ENCODE data around the gene RETREG3. TPM values are rescaled to one million over a fixed set of nuclear protein-coding genes. Genes with fewer than 3 reads are reported as not detected.

The RETREG3 gene
- total RNA-seq, 1 donor from 2014 or later = 38.2 TPM

DNA sequence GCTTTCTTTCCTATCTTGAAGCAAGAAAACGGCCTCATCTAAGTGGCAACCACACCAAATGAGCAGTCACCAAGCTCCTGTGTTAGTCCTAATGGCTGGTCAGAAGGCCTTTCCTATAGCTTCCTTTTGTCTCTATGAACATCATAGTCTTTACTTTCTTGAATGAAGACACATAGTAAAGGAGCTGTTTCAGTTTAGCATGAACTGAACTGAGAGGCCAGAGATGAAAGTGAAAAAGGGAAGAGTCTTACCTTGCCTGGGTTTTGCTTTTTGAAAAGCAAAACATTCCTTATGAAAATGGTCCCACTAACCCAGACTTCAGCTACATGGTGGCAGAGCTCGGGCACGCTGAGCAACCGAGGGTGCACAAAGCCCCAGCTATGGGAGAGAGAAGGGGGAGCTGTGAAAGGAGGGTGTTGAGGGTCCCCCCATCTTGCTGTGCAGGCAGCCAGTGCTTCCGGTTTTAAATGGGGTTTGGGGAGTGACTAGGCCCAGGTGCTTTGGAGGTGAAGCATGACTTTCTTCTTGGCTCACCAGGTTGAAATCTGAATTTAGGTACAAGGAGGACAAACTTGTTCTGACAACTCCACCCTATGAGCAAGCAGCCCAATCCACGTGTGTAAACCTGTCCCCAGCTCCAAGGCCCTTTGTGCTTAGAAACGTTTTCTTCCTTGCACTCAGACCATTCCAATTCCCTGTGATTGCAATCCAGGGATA lies 22.5 kb downstream of the RETREG3 start:
- no peak for DNase-seq (ENCODE audit: low read depth)
- no peak overlapping the region for H3K4me3 ChIP-seq (ENCODE audit: low read depth, low read length)
- TF ChIP-seq, protein P1, sequence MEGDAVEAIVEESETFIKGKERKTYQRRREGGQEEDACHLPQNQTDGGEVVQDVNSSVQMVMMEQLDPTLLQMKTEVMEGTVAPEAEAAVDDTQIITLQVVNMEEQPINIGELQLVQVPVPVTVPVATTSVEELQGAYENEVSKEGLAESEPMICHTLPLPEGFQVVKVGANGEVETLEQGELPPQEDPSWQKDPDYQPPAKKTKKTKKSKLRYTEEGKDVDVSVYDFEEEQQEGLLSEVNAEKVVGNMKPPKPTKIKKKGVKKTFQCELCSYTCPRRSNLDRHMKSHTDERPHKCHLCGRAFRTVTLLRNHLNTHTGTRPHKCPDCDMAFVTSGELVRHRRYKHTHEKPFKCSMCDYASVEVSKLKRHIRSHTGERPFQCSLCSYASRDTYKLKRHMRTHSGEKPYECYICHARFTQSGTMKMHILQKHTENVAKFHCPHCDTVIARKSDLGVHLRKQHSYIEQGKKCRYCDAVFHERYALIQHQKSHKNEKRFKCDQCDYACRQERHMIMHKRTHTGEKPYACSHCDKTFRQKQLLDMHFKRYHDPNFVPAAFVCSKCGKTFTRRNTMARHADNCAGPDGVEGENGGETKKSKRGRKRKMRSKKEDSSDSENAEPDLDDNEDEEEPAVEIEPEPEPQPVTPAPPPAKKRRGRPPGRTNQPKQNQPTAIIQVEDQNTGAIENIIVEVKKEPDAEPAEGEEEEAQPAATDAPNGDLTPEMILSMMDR (conservative IDR thresholded peaks at IDR 0.05; ENCODE audit: low read depth, low read length) = no peak

DNA sequence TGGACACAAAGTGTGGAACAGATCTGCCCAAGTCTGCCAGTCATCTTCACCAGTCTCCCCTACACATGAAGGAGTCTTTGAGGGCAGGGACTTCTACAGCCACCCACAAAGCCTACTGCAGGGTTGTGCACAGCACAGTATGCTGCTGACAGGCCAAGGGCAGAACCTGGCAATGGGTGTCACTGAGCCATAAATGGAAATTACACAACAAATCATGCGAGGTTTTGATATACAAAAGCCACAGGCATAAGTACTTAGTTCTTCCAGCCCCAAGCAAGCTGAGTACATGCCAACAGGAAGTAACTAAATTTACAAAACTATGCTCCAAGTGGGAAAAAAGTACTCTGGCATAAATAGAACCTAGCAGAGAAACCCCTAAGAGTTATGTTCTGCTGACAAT lies 23.8 kb downstream of the RETREG3 start:
- H3K4me3 ChIP-seq (ENCODE audit: low read depth, low read length) = no peak overlapping the region
- no peak for DNase-seq (ENCODE audit: low read depth)
- TF ChIP-seq, protein P1 (conservative IDR thresholded peaks at IDR 0.05; ENCODE audit: low read depth, low read length) = no peak

DNA sequence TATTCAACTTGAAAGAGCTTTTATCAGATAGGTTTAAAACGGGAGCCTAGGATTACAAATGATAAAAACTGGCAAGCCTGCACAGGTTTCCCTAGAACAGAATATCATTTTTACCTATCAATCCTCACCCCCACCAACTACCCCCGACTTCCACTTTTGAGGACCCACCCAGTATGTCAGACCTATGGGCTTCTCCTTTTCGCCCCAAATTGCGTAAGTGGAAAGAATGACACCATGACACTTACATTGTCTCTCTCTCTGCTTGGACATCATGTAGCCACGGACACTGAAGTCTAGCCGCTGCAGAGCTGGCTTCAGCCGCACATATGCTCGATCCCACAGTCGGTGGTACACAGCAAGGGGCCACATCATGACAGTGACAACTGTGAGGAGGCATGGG lies 24.3 kb downstream of the RETREG3 start:
- DNase-seq (ENCODE audit: low read depth) = no peak
- TF ChIP-seq, protein P1 (conservative IDR thresholded peaks at IDR 0.05; ENCODE audit: low read depth, low read length) = no peak
- H3K4me3 ChIP-seq (ENCODE audit: low read depth, low read length) = no peak overlapping the region

- TF ChIP-seq, protein P1 (conservative IDR thresholded peaks at IDR 0.05; ENCODE audit: low read depth, low read length) = no peak
- no peak overlapping the region for H3K4me3 ChIP-seq (ENCODE audit: low read depth, low read length)
- no peak for DNase-seq (ENCODE audit: low read depth)
Measured at GRCh38 chr17:42581744-42582270, 27.4 kb downstream of the RETREG3 start.

- DNase-seq (ENCODE audit: low read depth) = no peak
- TF ChIP-seq, protein P1 (conservative IDR thresholded peaks at IDR 0.05; ENCODE audit: low read depth, low read length) = no peak
- no peak overlapping the region for H3K4me3 ChIP-seq (ENCODE audit: low read depth, low read length)
Measured at GRCh38 chr17:42579794-42580551, 29.2 kb downstream of the RETREG3 start.

DNA sequence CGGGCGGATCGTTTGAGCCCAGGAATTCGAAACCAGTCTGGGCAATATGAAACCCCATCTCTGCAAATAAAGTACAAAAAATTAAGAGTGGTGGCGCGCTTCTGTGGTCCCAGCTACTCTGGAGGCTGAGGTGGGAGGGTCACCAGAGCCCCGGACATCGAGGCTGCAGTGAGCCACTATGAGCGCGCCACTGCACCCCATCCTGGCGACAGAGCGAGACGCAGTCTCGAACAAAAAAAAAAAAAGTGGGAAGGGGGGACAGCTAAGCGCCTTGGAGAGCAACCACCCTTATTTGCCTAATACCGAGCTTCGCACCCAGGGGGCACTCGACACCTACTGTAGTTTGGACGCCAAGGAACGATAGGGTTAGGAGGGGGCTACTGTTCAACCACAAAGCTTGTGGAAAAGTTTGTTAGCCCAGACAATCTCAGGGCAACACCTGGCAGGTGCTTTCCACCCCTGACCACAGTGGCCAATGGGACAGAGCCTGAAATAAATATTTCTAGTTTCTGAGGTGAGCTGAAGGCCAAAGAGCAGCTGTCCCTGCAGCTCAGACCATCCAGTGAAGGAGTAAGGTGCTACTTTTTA lies 30.8 kb downstream of the RETREG3 start:
- TF ChIP-seq, protein P1 (conservative IDR thresholded peaks at IDR 0.05; ENCODE audit: low read depth, low read length) = peak; percentile 81
- H3K4me3 ChIP-seq (ENCODE audit: low read depth, low read length) = peak overlapping the region; percentile 98
- no peak for DNase-seq (ENCODE audit: low read depth)
